Measurements from ENCODE around the gene PHACTR1. TPM values are rescaled to one million over a fixed set of nuclear protein-coding genes. Genes with fewer than 3 reads are reported as not detected.

PHACTR1 gene
- polyA plus RNA-seq, 1 experiment = not detected

DNA sequence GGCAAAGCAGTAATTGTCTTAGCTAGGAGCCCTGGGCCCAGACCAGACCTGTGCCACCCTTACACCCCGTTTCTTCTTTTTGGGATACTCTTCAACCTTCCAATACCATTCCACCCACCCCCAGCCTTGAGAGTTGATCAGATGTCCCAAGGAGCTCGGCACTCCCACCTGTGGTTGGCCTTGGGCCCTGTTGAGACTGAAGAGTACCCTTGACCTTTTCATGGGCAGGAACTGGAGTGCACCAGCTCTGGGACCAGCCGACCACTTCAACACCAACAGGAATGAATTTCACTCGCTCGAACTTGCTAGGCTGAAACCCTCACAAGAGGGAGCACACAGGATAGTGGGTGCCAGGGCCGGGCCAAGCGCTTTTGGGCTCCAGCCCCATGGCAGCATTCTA is 273.6 kb downstream of the PHACTR1 start:
- ChIA-PET CTCF (no interaction called here), POLR2A (no interaction called here)
- no peak for DNase-seq (ENCODE audit: low read depth, low spot score)
- Histone ChIP-seq H3K9me3 (ENCODE audit: control insufficient read depth, insufficient read depth, low read length) (peaks cover 5% of the 10 kb centered on the region; the same call in 1 of the 2 replicates), H3K27me3 (ENCODE audit: control insufficient read depth, insufficient read depth, low read length) (no peaks in the 10 kb centered on the region), H3K27ac (ENCODE audit: low read depth, low read length) (no peak overlapping the region), H3K4me3 (ENCODE audit: low read depth, low read length) (no peak overlapping the region)
- TF ChIP-seq, protein P1, sequence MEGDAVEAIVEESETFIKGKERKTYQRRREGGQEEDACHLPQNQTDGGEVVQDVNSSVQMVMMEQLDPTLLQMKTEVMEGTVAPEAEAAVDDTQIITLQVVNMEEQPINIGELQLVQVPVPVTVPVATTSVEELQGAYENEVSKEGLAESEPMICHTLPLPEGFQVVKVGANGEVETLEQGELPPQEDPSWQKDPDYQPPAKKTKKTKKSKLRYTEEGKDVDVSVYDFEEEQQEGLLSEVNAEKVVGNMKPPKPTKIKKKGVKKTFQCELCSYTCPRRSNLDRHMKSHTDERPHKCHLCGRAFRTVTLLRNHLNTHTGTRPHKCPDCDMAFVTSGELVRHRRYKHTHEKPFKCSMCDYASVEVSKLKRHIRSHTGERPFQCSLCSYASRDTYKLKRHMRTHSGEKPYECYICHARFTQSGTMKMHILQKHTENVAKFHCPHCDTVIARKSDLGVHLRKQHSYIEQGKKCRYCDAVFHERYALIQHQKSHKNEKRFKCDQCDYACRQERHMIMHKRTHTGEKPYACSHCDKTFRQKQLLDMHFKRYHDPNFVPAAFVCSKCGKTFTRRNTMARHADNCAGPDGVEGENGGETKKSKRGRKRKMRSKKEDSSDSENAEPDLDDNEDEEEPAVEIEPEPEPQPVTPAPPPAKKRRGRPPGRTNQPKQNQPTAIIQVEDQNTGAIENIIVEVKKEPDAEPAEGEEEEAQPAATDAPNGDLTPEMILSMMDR (IDR thresholded peaks at IDR 0.05; ENCODE audit: low read depth, low read length) = no peak

DNA sequence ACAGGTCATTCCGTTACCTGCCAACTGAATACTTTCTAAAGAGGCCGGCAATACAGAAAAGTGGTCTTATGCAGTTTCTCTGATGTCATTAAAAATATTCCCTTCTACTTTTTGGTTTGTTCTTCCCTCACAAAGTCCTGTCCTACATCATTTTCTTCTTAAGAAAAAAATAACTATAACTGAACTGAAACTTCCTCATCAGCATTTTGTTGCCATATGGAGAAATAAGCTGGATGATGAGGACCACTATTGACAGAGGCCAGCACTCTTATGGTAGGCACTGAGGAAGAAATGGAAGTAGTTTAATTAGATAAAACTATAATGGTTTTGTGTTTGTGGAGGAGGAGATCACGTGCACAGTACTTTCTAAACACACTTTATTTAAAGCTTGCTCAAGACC is 274.9 kb downstream of the PHACTR1 start:
- no peak for DNase-seq (ENCODE audit: low read depth, low spot score)
- Histone ChIP-seq H3K9me3 (ENCODE audit: control insufficient read depth, insufficient read depth, low read length) (peaks cover 5% of the 10 kb centered on the region; the same call in 1 of the 2 replicates), H3K27ac (ENCODE audit: low read depth, low read length) (no peak overlapping the region), H3K27me3 (ENCODE audit: control insufficient read depth, insufficient read depth, low read length) (no peaks in the 10 kb centered on the region), H3K4me3 (ENCODE audit: low read depth, low read length) (no peak overlapping the region)
- CTCF ChIA-PET = no interaction called here
- POLR2A ChIA-PET = no interaction called here
- TF ChIP-seq, protein P1 (IDR thresholded peaks at IDR 0.05; ENCODE audit: low read depth, low read length) = no peak

DNA sequence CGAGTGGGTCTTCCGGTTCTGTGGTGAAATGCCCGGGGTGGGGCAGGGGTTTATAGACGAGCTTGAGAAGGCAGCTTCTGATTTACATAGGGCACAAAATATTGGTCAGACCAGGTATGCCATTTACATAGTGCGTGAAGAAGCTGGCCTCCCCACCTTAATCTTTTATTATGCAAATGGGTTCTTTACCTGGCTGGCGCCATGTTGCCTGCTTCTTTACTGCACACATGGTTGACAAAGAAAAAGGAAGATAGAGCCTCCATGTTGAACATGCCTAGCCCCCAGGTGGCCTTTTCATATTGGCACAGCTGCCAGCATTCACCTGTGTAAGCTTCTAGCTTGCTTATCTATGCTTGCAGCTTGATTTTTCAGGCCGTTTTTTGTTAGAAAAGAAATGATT is 276.2 kb downstream of the PHACTR1 start:
- Histone ChIP-seq H3K9me3 (ENCODE audit: control insufficient read depth, insufficient read depth, low read length) (peaks cover 5% of the 10 kb centered on the region; the same call in 1 of the 2 replicates), H3K27ac (ENCODE audit: low read depth, low read length) (no peak overlapping the region), H3K27me3 (ENCODE audit: control insufficient read depth, insufficient read depth, low read length) (no peaks in the 10 kb centered on the region), H3K4me3 (ENCODE audit: low read depth, low read length) (no peak overlapping the region)
- DNase-seq (ENCODE audit: low read depth, low spot score) = no peak
- ChIA-PET CTCF (no interaction called here), POLR2A (no interaction called here)
- TF ChIP-seq, protein P1 (IDR thresholded peaks at IDR 0.05; ENCODE audit: low read depth, low read length) = no peak

DNA sequence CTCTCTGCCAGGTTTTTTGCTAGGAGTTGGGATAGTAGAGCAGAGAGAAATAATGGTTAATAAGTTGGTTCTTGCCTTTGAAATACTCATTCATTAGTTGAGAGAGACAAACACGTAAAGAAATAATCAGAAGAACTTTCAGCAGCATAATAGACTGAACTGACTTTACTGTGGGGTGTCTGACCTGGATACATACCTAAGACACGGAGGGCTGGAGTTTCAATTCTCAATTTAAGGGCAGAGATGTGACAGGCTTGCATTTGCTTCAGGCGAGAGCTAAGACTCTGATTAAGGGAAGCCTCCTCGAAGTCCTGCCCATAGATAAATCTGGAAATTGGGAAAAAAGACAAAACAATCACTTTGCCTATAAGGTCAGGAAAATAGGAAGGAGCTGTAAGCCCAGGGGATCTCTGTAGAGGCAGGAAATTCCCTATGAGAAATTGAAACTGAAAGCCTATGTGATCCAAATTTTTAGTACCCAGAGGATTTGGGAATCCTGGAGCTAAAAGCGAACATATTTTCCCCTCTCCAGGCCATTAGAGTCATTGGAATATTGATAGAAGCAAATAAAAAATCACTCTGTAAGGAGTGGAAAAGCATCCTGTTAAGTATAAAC is 276.8 kb downstream of the PHACTR1 start:
- Histone ChIP-seq H3K9me3 (ENCODE audit: control insufficient read depth, insufficient read depth, low read length) (peaks cover 5% of the 10 kb centered on the region; the same call in 1 of the 2 replicates), H3K27ac (ENCODE audit: low read depth, low read length) (no peak overlapping the region), H3K27me3 (ENCODE audit: control insufficient read depth, insufficient read depth, low read length) (no peaks in the 10 kb centered on the region), H3K4me3 (ENCODE audit: low read depth, low read length) (no peak overlapping the region)
- TF ChIP-seq, protein P1 (IDR thresholded peaks at IDR 0.05; ENCODE audit: low read depth, low read length) = no peak
- CTCF ChIA-PET = no interaction called here
- DNase-seq (ENCODE audit: low read depth, low spot score) = no peak
- POLR2A ChIA-PET = no interaction called here

DNA sequence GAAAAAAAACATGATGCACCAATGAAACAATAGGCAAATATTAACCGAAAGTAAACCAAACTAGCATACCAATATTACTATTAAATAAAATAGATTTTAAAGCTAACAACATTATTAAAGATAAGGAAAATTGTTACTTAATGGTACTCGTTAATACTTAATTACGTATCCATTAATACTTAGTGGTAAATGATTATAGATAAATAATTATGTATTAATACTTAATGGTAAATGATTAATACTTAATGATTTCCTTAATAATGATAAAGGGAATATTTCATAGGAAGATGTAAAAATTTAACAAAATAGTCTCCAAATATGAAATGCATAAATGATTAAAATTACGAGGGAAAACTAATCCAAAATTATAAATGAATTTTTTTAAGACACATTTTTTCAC is 278.9 kb downstream of the PHACTR1 start:
- H3K4me3 ChIP-seq (ENCODE audit: low read depth, low read length) = no peak overlapping the region
- ChIA-PET POLR2A (no interaction called here), CTCF (no interaction called here)
- DNase-seq (ENCODE audit: low read depth, low spot score) = no peak
- TF ChIP-seq, protein P1 (IDR thresholded peaks at IDR 0.05; ENCODE audit: low read depth, low read length) = no peak
- H3K27ac ChIP-seq (ENCODE audit: low read depth, low read length) = no peak overlapping the region
- no peaks in the 10 kb centered on the region for H3K27me3 ChIP-seq (ENCODE audit: control insufficient read depth, insufficient read depth, low read length)
- peaks cover under 1% of the 10 kb centered on the region; the same call in 1 of the 2 replicates for H3K9me3 ChIP-seq (ENCODE audit: control insufficient read depth, insufficient read depth, low read length)
